ENCODE results near the gene GARIN3. TPM values are rescaled to one million over a fixed set of nuclear protein-coding genes. Genes with fewer than 3 reads are reported as not detected.
A peak's percentile ranks its signal among the peaks of the same experiment; 100 is the strongest.
"Not testable (repeated sequence)": the region's sequence is repeated elsewhere in the genome, so short reads cannot be mapped to it uniquely, and the experiment has no call there.

GARIN3 gene
- total and polyA plus RNA-seq, 12 donors, result not detected

- H3K27ac ChIP-seq, result peak overlapping the region in 1 of 10 donors; percentile 18
- peaks cover 0 to 16% (median 3%) of the 10 kb centered on the region in 7 donors for H3K27me3 ChIP-seq
- no peaks in the 10 kb centered on the region for H3K36me3 ChIP-seq
- intact Hi-C loops (cut with DNase I), result no loop called here
- ATAC-seq (no peak), DNase-seq (no peak)
- no peak overlapping the region for H3K4me3 ChIP-seq
- peaks cover 0 to 5% (median 0%) of the 10 kb centered on the region in 11 donors for H3K9me3 ChIP-seq
- WGBS, 2 donors, result 63 to 73% methylated on average over 5 of the region's 5 CpGs
- no peak for TF ChIP-seq CTCF (IDR thresholded peaks at IDR 0.05)
- no peaks in the 10 kb centered on the region for H3K4me1 ChIP-seq
Observed at GRCh38 chr5:157187046-157187754, 21.1 kb upstream of the GARIN3 start.

- ATAC-seq (no peak), DNase-seq (no peak)
- WGBS, 2 donors, result 80 to 85% methylated on average over 12 of the region's 12 CpGs
- H3K36me3 ChIP-seq, result no peaks in the 10 kb centered on the region
- TF ChIP-seq CTCF (IDR thresholded peaks at IDR 0.05), result no peak
- intact Hi-C loops (cut with DNase I), result no loop called here
- H3K9me3 ChIP-seq, result peaks cover 0 to 5% (median 0%) of the 10 kb centered on the region in 11 donors
- peak overlapping the region in 1 of 10 donors; percentile 18 for H3K27ac ChIP-seq
- H3K27me3 ChIP-seq, result peaks cover 0 to 12% (median 3%) of the 10 kb centered on the region in 7 donors
- H3K4me1 ChIP-seq, result no peaks in the 10 kb centered on the region
- H3K4me3 ChIP-seq, result no peak overlapping the region
Observed at GRCh38 chr5:157186309-157187045, 20.4 kb upstream of the GARIN3 start.

GRCh38 chr5:157185122-157185521, 19.1 kb upstream of the GARIN3 start:
- ATAC-seq; H3K4me1 ChIP-seq; H3K9me3 ChIP-seq; DNase-seq; intact Hi-C loops (cut with DNase I); H3K27ac ChIP-seq; H3K36me3 ChIP-seq: not testable (repeated sequence)
- H3K4me3 ChIP-seq, result peak overlapping the region in 1 of 10 donors; percentile 47
- peaks cover 0 to 19% (median 3%) of the 10 kb centered on the region in 7 donors for H3K27me3 ChIP-seq
- WGBS, 2 donors, result 91 to 92% methylated on average over 6 of the region's 6 CpGs

- Histone ChIP-seq H3K27me3 (peaks cover 0 to 28% (median 3%) of the 10 kb centered on the region in 7 donors), H3K27ac (peak overlapping the region in 1 of 10 donors; percentile 83), H3K9me3 (peaks cover 0 to 5% (median 0%) of the 10 kb centered on the region in 11 donors), H3K4me3 (peak overlapping the region in 1 of 10 donors; percentile 47), H3K36me3 (no peaks in the 10 kb centered on the region), H3K4me1 (no peaks in the 10 kb centered on the region)
- TF ChIP-seq CTCF (IDR thresholded peaks at IDR 0.05), result no peak
- ATAC-seq (no peak), DNase-seq (no peak)
- 73 to 87% methylated on average over 8 of the region's 8 CpGs for WGBS, 2 donors
- intact Hi-C loops (cut with DNase I), result no loop called here
Observed at GRCh38 chr5:157184117-157184670, 18.1 kb upstream of the GARIN3 start.
